ENCODE results near the gene TAOK1.

GRCh38 chr17:29573558-29573869 is 183.4 kb downstream of the TAOK1 start:
- no peak for TF ChIP-seq CTCF (conservative IDR thresholded peaks at IDR 0.05; ENCODE audit: low read depth, low read length)
- TF ChIP-seq EZH2 (IDR thresholded peaks at IDR 0.05; ENCODE audit: borderline replicate concordance, low read depth, low read length, poor library complexity, severe bottlenecking), result no peak
